GM12801 (cell line): ENCODE measurements around the gene BSG.

Experiments used
- CTCF ChIP-seq: IDR thresholded peaks from one replicate; pipeline ENCODE4 v1.5.1; 2011; ENCODE audit warnings: control low read depth; ENCODE audit not compliant: insufficient read length; ENCODE audit errors: extremely low read depth

BSG gene

DNA sequence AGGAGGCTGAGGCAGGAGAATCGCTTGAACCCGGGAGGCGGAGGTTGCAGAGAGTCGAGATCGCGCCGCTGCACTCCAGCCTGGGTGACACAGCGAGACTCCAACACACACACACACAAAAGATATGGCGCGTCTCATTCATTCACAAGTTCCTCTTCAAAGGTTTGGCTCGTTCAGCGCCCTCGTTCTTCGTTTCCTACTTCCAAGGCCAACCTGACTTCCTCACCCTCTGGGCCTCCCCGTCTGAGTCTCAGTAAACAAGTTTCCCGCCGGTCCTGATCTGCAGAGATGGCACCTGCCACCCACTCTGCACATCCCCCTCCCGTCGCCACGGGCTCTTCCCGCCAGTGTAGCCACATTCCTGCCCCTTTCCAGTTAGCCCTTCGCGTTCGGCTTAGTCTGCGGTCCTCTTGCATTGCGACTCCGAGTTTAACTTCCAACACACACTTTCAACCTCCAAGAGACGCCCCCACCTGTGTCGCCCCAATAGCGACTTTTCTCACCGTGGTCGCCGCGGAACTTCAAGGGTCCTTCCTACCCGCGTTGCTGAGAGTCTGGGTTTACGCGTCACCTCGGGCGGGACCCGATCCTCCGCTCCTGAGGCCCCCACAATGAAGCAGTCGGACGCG lies 1.3 kb upstream of the BSG start:
- TF ChIP-seq CTCF: no peak

- no peak for TF ChIP-seq CTCF
These were observed 826 bp upstream of the BSG start for GRCh38 chr19:571566-571974.

GRCh38 chr19:572743-573518 lies 535 bp downstream of the BSG start:
- no peak for TF ChIP-seq CTCF

DNA sequence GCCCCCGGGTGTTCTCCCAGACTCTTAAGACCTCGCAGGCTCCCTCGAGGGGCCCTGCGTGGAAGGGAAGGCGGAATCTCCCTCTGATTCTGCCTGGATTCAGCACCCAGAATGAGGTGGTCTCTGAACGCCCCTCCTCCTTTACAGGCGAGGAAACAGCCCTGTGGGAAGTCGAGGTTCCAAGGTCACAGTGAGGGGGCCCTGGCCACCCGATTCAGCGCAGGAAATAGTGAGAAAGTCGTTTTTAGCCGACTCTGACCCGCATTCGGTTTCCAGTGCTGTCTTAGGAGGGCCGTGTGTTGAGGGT lies 1.1 kb downstream of the BSG start:
- no peak for TF ChIP-seq CTCF

DNA sequence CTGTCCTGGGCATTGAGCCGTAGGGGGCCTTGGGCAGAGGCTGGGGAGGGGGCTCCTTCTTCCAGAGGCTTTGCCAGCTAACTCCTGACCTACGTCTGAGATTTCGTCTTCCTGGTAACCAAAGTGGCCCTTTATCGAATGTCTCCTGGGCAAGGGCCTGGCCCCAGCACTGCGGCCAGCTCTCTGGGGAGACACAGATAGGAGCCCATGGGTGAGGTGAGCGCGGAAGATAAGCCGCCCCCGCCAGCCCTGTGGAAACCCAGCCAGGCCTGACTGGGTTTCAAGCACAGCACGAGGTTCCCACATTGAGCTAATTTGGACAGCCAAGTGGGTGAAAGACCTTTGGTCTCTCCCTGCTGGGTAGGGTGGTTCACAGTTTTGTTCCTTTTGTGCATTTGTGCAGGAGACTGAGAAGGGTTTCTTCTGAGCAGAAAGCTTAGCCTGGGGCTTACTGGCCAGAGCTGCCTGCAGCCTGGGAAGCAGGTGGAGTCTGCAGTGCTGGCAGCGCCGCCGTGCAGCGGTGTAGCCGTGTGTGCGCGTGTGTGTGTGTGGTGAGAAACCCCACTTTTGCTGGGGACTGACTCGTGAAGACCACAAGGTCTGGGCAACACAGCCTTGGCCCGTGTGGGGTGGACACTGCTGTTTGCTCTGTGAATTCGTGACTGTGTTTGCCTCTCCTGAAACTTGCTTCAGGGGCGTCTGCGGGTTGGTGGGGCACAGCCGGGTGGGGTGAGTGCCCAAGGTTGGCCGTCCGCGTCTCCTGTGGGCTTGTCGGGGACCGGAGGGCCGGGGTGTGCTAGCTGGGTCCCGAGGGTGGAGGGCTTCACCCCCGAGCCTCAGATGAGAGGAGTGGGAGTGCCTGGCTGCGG lies 2.5 kb downstream of the BSG start:
- TF ChIP-seq CTCF: no peak

- no peak for TF ChIP-seq CTCF
These were observed 3.4 kb downstream of the BSG start for GRCh38 chr19:575527-576506.
